H1 (cell line): ENCODE results near the gene PKDREJ. TPM values are rescaled to one million over a fixed set of nuclear protein-coding genes. Genes with fewer than 3 reads are reported as not detected.

ENCODE experiments used
- CTCF ChIA-PET: fragments of 300-600 bp; sonication (Branson Sonifier 250); formaldehyde crosslinking; loops from one replicate; lab custom pipeline; 2021; ENCODE audit not compliant: partially characterized antibody; lab: Charles Lee
- POLR2A ChIA-PET: fragments of 300-600 bp; sonication (Branson Sonifier 250); formaldehyde crosslinking; loops from one replicate; lab custom pipeline; 2021; ENCODE audit warnings: inconsistent platforms; ENCODE audit not compliant: partially characterized antibody; lab: Charles Lee
- DNase-seq, 2 experiments: peaks; one replicate each; pipeline versions ENCODE4 v3.0.0 to v3.0.0-alpha.2; 2010 to 2022; ENCODE audit warnings: low spot score in 2 of 2, low read depth in 1 of 2, mixed read lengths in 1 of 2
- FAIRE-seq: peaks from 2 replicates; lab custom pipeline; 2011; peaks lifted over from hg19 to GRCh38; lab: Jason Lieb, UNC
- H2AFZ ChIP-seq: 2 replicates; pipeline ENCODE4 v1.8.1; 2012; ENCODE audit warnings: low read length, inconsistent platforms
- H2AK5ac ChIP-seq: 2 replicates; pipeline ENCODE4 v1.6.1; 2013; ENCODE audit warnings: low read depth, low read length
- H2BK120ac ChIP-seq: replicated peaks from 2 replicates; pipeline ENCODE3; 2013; ENCODE audit warnings: low read depth, low read length, inconsistent platforms
- H2BK12ac ChIP-seq: 2 replicates; pipeline ENCODE4 v1.6.1; 2013; ENCODE audit warnings: low read depth, low read length
- H2BK15ac ChIP-seq: 2 replicates; pipeline ENCODE4 v1.6.1; 2013; ENCODE audit warnings: low read length
- H2BK20ac ChIP-seq: 2 replicates; pipeline ENCODE4 v1.6.1; 2013; ENCODE audit warnings: low read length
- H2BK5ac ChIP-seq: 2 replicates; pipeline ENCODE4 v1.6.1; 2013; ENCODE audit warnings: low read depth, low read length
- H3K14ac ChIP-seq: 2 replicates; pipeline ENCODE4 v1.6.1; 2013; ENCODE audit warnings: inconsistent platforms; ENCODE audit not compliant: insufficient read length
- H3K18ac ChIP-seq: 2 replicates; pipeline ENCODE4 v1.6.1; 2013; ENCODE audit warnings: low read length; ENCODE audit errors: extremely low read depth
- H3K23ac ChIP-seq: 2 replicates; pipeline ENCODE4 v1.6.1; 2013; ENCODE audit warnings: inconsistent platforms; ENCODE audit not compliant: insufficient read length
- H3K23me2 ChIP-seq: 2 replicates; pipeline ENCODE4 v1.6.1; 2013; ENCODE audit warnings: low read depth, low read length
- H3K27ac ChIP-seq: 2 replicates; pipeline ENCODE4 v1.6.1; 2011; ENCODE audit warnings: low read depth, low read length, inconsistent platforms
- H3K27me3 ChIP-seq, 4 experiments: replicated peaks in 1 of 4; 1 replicate in 1 of 4; 2 replicates in 3 of 4; pipeline versions ENCODE4 v1.6.1 to v1.8.1; 2011 to 2013; ENCODE audit warnings: low read length in 3 of 4, mild to moderate bottlenecking in 3 of 4, inconsistent platforms in 2 of 4, mixed read lengths in 2 of 4, moderate library complexity in 1 of 4; ENCODE audit not compliant: control insufficient read depth in 3 of 4, insufficient read depth in 3 of 4; ENCODE audit errors: extremely low read depth in 1 of 4
- H3K36me3 ChIP-seq, 4 experiments: 2 replicates each; pipeline versions ENCODE4 v1.6.1 to v1.8.1; 2011 to 2013; ENCODE audit warnings: mild to moderate bottlenecking in 4 of 4, low read length in 3 of 4, moderate library complexity in 2 of 4, control low read depth in 1 of 4, inconsistent platforms in 1 of 4; ENCODE audit not compliant: insufficient read depth in 4 of 4, control insufficient read depth in 2 of 4
- H3K4ac ChIP-seq: replicated peaks from 2 replicates; pipeline ENCODE3; 2013; ENCODE audit warnings: low read length, low read depth, mixed read lengths, inconsistent platforms; ENCODE audit not compliant: insufficient read length
- H3K4me1 ChIP-seq, 4 experiments: replicated peaks in 1 of 4; 1 replicate in 1 of 4; 2 replicates in 3 of 4; pipeline versions ENCODE4 v1.6.1 to v1.8.1; 2011 to 2013; ENCODE audit warnings: low read length in 3 of 4, inconsistent platforms in 2 of 4, mixed read lengths in 1 of 4; ENCODE audit not compliant: insufficient read depth in 4 of 4, control insufficient read depth in 3 of 4
- H3K4me2 ChIP-seq, 2 experiments: 2 replicates each; pipeline versions ENCODE4 v1.6.1 to v1.8.1; 2011 to 2013; ENCODE audit warnings: low read depth in 2 of 2, low read length in 2 of 2, control low read depth in 1 of 2, inconsistent platforms in 1 of 2, mild to moderate bottlenecking in 1 of 2; ENCODE audit not compliant: insufficient read depth in 1 of 2
- H3K4me3 ChIP-seq, 4 experiments: fragments of 200-600, 300-600 bp in 1 of 4; sonication (generic), shearing (Covaris generic), sonication (Bioruptor Twin) in 1 of 4; 2 replicates each; pipeline versions ENCODE4 v1.5.1 to v1.8.1; 2011 to 2016; ENCODE audit warnings: low read length in 4 of 4, low read depth in 3 of 4, control low read depth in 2 of 4, inconsistent platforms in 2 of 4, mild to moderate bottlenecking in 2 of 4, mixed read lengths in 1 of 4, moderate library complexity in 1 of 4; ENCODE audit not compliant: insufficient read depth in 2 of 4; ENCODE audit errors: extremely low read depth in 1 of 4
- H3K56ac ChIP-seq: replicated peaks from 2 replicates; pipeline ENCODE3; 2013; ENCODE audit warnings: low read depth, mild to moderate bottlenecking, mixed read lengths, low read length, inconsistent platforms; ENCODE audit not compliant: insufficient read length
- H3K79me1 ChIP-seq: 2 replicates; pipeline ENCODE4 v1.6.1; 2013; ENCODE audit warnings: low read depth, low read length, control low read depth
- H3K79me2 ChIP-seq, 2 experiments: 2 replicates each; pipeline versions ENCODE4 v1.6.1 to v1.8.1; 2012 to 2013; ENCODE audit warnings: low read length in 2 of 2, mild to moderate bottlenecking in 2 of 2, inconsistent platforms in 1 of 2; ENCODE audit not compliant: insufficient read depth in 2 of 2, control insufficient read depth in 1 of 2
- H3K9ac ChIP-seq, 4 experiments: replicated peaks in 1 of 4; 1 replicate in 1 of 4; 2 replicates in 3 of 4; pipeline versions ENCODE4 v1.6.1 to v1.8.1; 2011 to 2013; ENCODE audit warnings: low read depth in 3 of 4, low read length in 3 of 4, control low read depth in 2 of 4, mild to moderate bottlenecking in 2 of 4, moderate library complexity in 2 of 4, inconsistent platforms in 1 of 4; ENCODE audit errors: extremely low read depth in 1 of 4
- H3K9me3 ChIP-seq, 2 experiments: 2 replicates each; pipeline versions ENCODE4 v1.6.1 to v1.8.1; 2012 to 2013; ENCODE audit warnings: mild to moderate bottlenecking in 2 of 2, moderate library complexity in 2 of 2, control low read depth in 1 of 2, inconsistent platforms in 1 of 2, low read depth in 1 of 2, low read length in 1 of 2, mixed read lengths in 1 of 2; ENCODE audit not compliant: insufficient read depth in 2 of 2
- H4K20me1 ChIP-seq, 2 experiments: replicated peaks in 1 of 2; 2 replicates each; pipeline versions ENCODE3 to v1.8.1; 2011 to 2013; ENCODE audit warnings: inconsistent platforms in 2 of 2, low read length in 2 of 2, mild to moderate bottlenecking in 1 of 2; ENCODE audit not compliant: insufficient read depth in 2 of 2, control insufficient read depth in 1 of 2
- H4K5ac ChIP-seq: 2 replicates; pipeline ENCODE4 v1.6.1; 2013; ENCODE audit warnings: low read length, low read depth, mixed read lengths, inconsistent platforms; ENCODE audit not compliant: insufficient read length
- H4K8ac ChIP-seq: 2 replicates; pipeline ENCODE4 v1.8.0; 2013; ENCODE audit warnings: mild to moderate bottlenecking, moderate library complexity, low read length, inconsistent platforms; ENCODE audit not compliant: insufficient read depth; ENCODE audit errors: extremely low read depth
- H4K91ac ChIP-seq: replicated peaks from 2 replicates; pipeline ENCODE3; 2013; ENCODE audit warnings: low read length, mixed read lengths, inconsistent platforms; ENCODE audit not compliant: insufficient read length
- ASH2L ChIP-seq: fragments of 200-600, 300-600 bp; sonication (generic); IDR thresholded peaks from one replicate; pipeline ENCODE4 v1.7.1; 2017; ENCODE audit warnings: low read length
- BCL11A ChIP-seq, 2 experiments: IDR thresholded peaks; one replicate each; pipeline ENCODE4 v1.6.1; 2011; ENCODE audit warnings: low read depth in 2 of 2, low read length in 2 of 2, mild to moderate bottlenecking in 2 of 2
- CBX5 ChIP-seq: fragments of 300-800, 300-1000 bp; sonication (generic); IDR thresholded peaks from 2 replicates; pipeline ENCODE4 v1.7.1; 2016; ENCODE audit warnings: antibody characterized with exemption, low read length, low read depth
- FOSL1 ChIP-seq: IDR thresholded peaks from 2 replicates; pipeline ENCODE4 v1.6.1; 2011; ENCODE audit warnings: mild to moderate bottlenecking, low read depth, low read length, moderate library complexity; ENCODE audit not compliant: insufficient read depth
- HDAC6 ChIP-seq: IDR thresholded peaks from one replicate; pipeline ENCODE4 v1.7.1; 2012; ENCODE audit warnings: low read depth, mild to moderate bottlenecking, inconsistent platforms, low read length, moderate library complexity
- KDM4A ChIP-seq: IDR thresholded peaks from one replicate; pipeline ENCODE4 v1.7.1; 2012; ENCODE audit warnings: low read depth, mild to moderate bottlenecking, moderate library complexity, low read length, inconsistent platforms; ENCODE audit not compliant: severe bottlenecking
- PHF8 ChIP-seq: fragments of 200-600 bp; sonication (generic); conservative IDR thresholded peaks from 2 replicates; pipeline ENCODE4 v1.7.1; 2012; ENCODE audit warnings: low read depth, mild to moderate bottlenecking, inconsistent platforms, low read length, moderate library complexity
- POLR2A ChIP-seq, 2 experiments: IDR thresholded peaks; 1 replicate in 1 of 2; 2 replicates in 1 of 2; pipeline ENCODE4 v1.6.1; 2011; ENCODE audit warnings: low read depth in 2 of 2, low read length in 2 of 2, mild to moderate bottlenecking in 2 of 2; ENCODE audit errors: control extremely low read depth in 1 of 2
- POU5F1 ChIP-seq: IDR thresholded peaks from 2 replicates; pipeline ENCODE4 v1.6.1; 2011; ENCODE audit warnings: low read depth, mild to moderate bottlenecking, low read length, moderate library complexity
- RAD21 ChIP-seq, 2 experiments: IDR thresholded peaks in 1 of 2; conservative IDR thresholded peaks in 1 of 2; 2 replicates each; pipeline ENCODE4 v1.6.1; 2011; ENCODE audit warnings: low read depth in 2 of 2, low read length in 2 of 2, improper control_type of control experiment in 1 of 2, inconsistent platforms in 1 of 2, mild to moderate bottlenecking in 1 of 2, moderate library complexity in 1 of 2
- SP1 ChIP-seq: IDR thresholded peaks from 2 replicates; pipeline ENCODE4 v1.6.1; 2011; ENCODE audit warnings: low read depth, low read length
- WGBS, 2 experiments: shearing (Covaris generic) in 1 of 2; methylation state at CpG; one replicate each; pipeline versions ENCODE4 v1.1.6 to v1.1.7; 2013 to 2015; ENCODE audit warnings: low lambda C conversion rate in 2 of 2, mixed read lengths in 2 of 2, inconsistent platforms in 1 of 2, low coverage in 1 of 2, missing lambda C conversion rate in 1 of 2; ENCODE audit not compliant: insufficient replicate concordance in 2 of 2, insufficient coverage in 1 of 2, insufficient read length in 1 of 2; ENCODE audit errors: extremely low coverage in 1 of 2, missing lambda C conversion rate in 1 of 2; 5-methylcytosine and 5-hydroxymethylcytosine counted together
- polyA plus RNA-seq, 7 experiments: library from polyadenylated mRNA; depleted of rRNA in 3 of 7; stranded (reverse) in 5 of 7; unstranded in 2 of 7; fragments of >200 nt in 5 of 7; fragments of 200-250 nt in 2 of 7; gene quantifications; 1 replicate in 5 of 7; 2 replicates in 1 of 7; 4 replicates in 1 of 7; pipeline versions ENCODE4 v1.2.1 to v1.2.3, GENCODE V29; 2011 to 2013; ENCODE audit warnings: missing spikeins in 2 of 7, mixed read lengths in 2 of 7
- total RNA-seq: library from RNA; stranded (reverse); fragmentation: NEBNext Ultra II Directional; extraction: Animal tissue kit (Norgen Biotek cat#: 25700); gene quantifications from 2 replicates; pipeline ENCODE4 v1.2.1, GENCODE V29; 2021

Gene PKDREJ
- total and polyA plus RNA-seq, 2 of the 8 experiments (the other 6 are each of a cell fraction or from before 2014, with no cell fraction given): 0.02 to 0.04 TPM

DNA sequence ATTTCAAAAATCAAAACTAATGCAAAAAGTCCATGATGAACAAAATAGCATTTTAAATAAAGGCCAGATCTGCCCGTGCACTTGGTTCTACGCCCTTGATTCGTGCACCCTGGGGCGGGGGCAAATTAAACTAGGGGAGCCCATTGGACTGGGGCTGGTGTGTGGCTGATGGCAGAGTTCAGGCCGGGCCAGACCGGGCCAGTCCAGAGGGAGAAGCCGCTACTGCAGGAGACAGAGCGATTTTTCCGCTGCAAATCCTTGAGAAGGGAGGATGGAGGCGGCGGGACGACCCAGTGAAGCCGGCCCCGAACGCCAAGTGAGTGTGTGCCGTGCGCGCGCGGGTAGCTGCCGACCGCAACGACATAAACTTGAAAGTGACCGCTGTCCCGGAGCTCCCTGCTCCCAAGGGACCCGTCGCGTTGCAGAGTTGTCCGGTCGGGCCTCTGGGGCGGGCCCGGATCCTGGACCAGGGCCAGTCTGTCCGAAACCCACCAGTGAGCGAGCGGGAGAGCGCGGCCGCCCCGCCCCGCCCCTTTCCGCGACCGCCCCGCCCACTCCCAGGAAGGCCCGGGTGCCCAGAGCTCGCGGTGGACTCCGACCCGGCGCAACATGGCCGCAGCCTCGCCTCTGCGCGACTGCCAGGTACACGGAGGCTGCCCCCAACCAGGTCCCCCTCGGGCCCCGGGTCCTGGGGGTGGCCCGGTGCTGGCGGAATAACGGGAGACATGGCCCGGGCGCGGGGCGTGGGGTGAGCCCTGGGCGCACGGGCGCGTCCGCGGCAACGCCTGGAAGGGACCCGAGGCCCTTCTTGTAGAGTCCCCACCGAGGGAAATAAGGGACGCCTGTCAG lies 4.5 kb upstream of the PKDREJ start, which contains the start of gene TTC38:
Gene TTC38, plus strand, starts transcription at position 578 of the 849 bp plus-strand sequence. Its CDS starts 32 bp downstream, at position 610.
- H2BK20ac ChIP-seq: no peak within 1 kb of the TSS
- H3K4me1 ChIP-seq: no peaks in the 10 kb centered on the region; a peak in 1 of 7 replicates
- peak within 1 kb of the TSS; percentile 45 to 92 for H3K4me2 ChIP-seq
- H2BK12ac ChIP-seq: no peak within 1 kb of the TSS
- no peak within 1 kb of the TSS for H2BK120ac ChIP-seq
- no peak within 1 kb of the TSS for H2AK5ac ChIP-seq
- peaks cover 3% of the 10 kb centered on the region; the same call in 1 of the 2 replicates for H3K79me1 ChIP-seq
- H3K79me2 ChIP-seq: no peaks in the 10 kb centered on the region
- H3K9ac ChIP-seq: peak within 1 kb of the TSS in 2 of 4 experiments; percentile 25 to 38; a peak in 3 of 7 replicates
- POLR2A ChIA-PET: interaction anchor here (1.0 to 1.9 kb wide), 8 partner anchors 9 to 57 kb away, joined by 3 to 7 read pairs (median 4); partner anchors contain the start of genes CDPF1 and GTSE1
- H3K9me3 ChIP-seq: peaks cover 5 to 8% of the 10 kb centered on the region in 2 experiments; a peak in 2 of 4 replicates
- CTCF ChIA-PET: interaction anchor here (0.9 to 1.5 kb wide), 3 partner anchors 10 to 101 kb away, joined by 3 read pairs; no protein-coding TSS in a partner anchor
- H3K23ac ChIP-seq: no peak within 1 kb of the TSS
- H3K14ac ChIP-seq: no peak within 1 kb of the TSS
- H3K27me3 ChIP-seq: peaks cover 7 to 22% (median 12%) of the 10 kb centered on the region in 4 experiments
- peak within 1 kb of the TSS; percentile 18; the same call in 1 of the 2 replicates for H2AFZ ChIP-seq
- no peak within 1 kb of the TSS; the same call in none of the 2 replicates for H3K18ac ChIP-seq
- H4K91ac ChIP-seq: no peak within 1 kb of the TSS
- peak; percentile 19 to 82 for DNase-seq
- H3K56ac ChIP-seq: peak within 1 kb of the TSS; percentile 77
- H3K4ac ChIP-seq: no peak within 1 kb of the TSS
- H2BK5ac ChIP-seq: no peak within 1 kb of the TSS
- H3K27ac ChIP-seq: no peak within 1 kb of the TSS
- peak within 1 kb of the TSS; percentile 56 to 77 (median 63) for H3K4me3 ChIP-seq
- H3K36me3 ChIP-seq: peaks cover 0 to 5% (median 0%) of the 10 kb centered on the region in 4 experiments; a peak in 1 of 8 replicates
- WGBS, 2 experiments: 5% methylated on average over 46 of the region's 74 CpGs; no CpG with 5 or more reads in 1 of the 2 experiments
- peaks cover 0 to 3% of the 10 kb centered on the region in 2 experiments for H4K20me1 ChIP-seq
- H4K8ac ChIP-seq: peak within 1 kb of the TSS; percentile 77
- no peak within 1 kb of the TSS for H2BK15ac ChIP-seq
- H4K5ac ChIP-seq: no peak within 1 kb of the TSS
- H3K23me2 ChIP-seq: peaks cover 3% of the 10 kb centered on the region; the same call in 1 of the 2 replicates
- no peak for FAIRE-seq
- no peak for TF ChIP-seq SP1
- TF ChIP-seq POU5F1: no peak
- no peak for TF ChIP-seq HDAC6
- TF ChIP-seq ASH2L: peak; percentile 53
- no peak for TF ChIP-seq RAD21 (IDR thresholded peaks at IDR 0.05 in 1 of 2, conservative IDR thresholded peaks at IDR 0.05 in 1 of 2; ENCODE audit: low read depth in 2 of 2, low read length in 2 of 2)
- TF ChIP-seq PHF8: peak; percentile 72
- TF ChIP-seq BCL11A (IDR thresholded peaks at IDR 0.05; ENCODE audit: low read depth in 2 of 2, low read length in 2 of 2): no peak
- TF ChIP-seq POLR2A (IDR thresholded peaks at IDR 0.05; ENCODE audit: control extremely low read depth in 1 of 2, low read depth in 2 of 2, low read length in 2 of 2): peak in 1 of 2 experiments; percentile 49; a peak in 1 of 3 replicates
- peak; percentile 77 for TF ChIP-seq KDM4A
- TF ChIP-seq FOSL1: no peak
- no peak for TF ChIP-seq CBX5
